Panc1 (cell line): ENCODE data around the gene CINP. TPM values are rescaled to one million over a fixed set of nuclear protein-coding genes. Genes with fewer than 3 reads are reported as not detected.

Source experiments
- ATAC-seq: fragments of 200-7000 bp; cut with Tn5 transposase; 2 replicates; pipeline ENCODE4 v1.9.1; 2020; ENCODE audit warnings: mild to moderate bottlenecking, moderate library complexity
- BruUV-seq: library from RNA; stranded (reverse); fragments of 400-500 nt; replicated peaks from 2 replicates; lab custom pipeline; 2021; lab: Mats Ljungman, UMichigan
- CTCF ChIA-PET: fragments of 300-600 bp; sonication (Branson Sonifier 250); formaldehyde crosslinking; loops from one replicate; lab custom pipeline; 2022; ENCODE audit warnings: antibody characterized with exemption; lab: Charles Lee
- POLR2A ChIA-PET: fragments of 300-600 bp; sonication (Branson Sonifier 250); formaldehyde crosslinking; loops from one replicate; lab custom pipeline; 2022; ENCODE audit warnings: antibody characterized with exemption; lab: Charles Lee
- DNase-seq: peaks from one replicate; pipeline ENCODE4 v3.0.0-alpha.2; 2010; ENCODE audit warnings: low read depth, low spot score
- H3K27ac ChIP-seq: 2 replicates; pipeline ENCODE4 v1.5.1; 2011; ENCODE audit warnings: mild to moderate bottlenecking, low read length, inconsistent platforms
- H3K27me3 ChIP-seq: fragments of 200-500 bp; sonication (Bioruptor generic); 2 replicates; pipeline ENCODE4 v1.6.0; 2014; ENCODE audit warnings: low read length, inconsistent platforms; ENCODE audit not compliant: control insufficient read depth, insufficient read depth
- H3K36me3 ChIP-seq: fragments of 200-500 bp; sonication (Bioruptor generic); 2 replicates; pipeline ENCODE4 v1.5.1; 2014; ENCODE audit warnings: inconsistent platforms, mild to moderate bottlenecking, low read length, moderate library complexity; ENCODE audit not compliant: control insufficient read depth, insufficient read depth
- H3K4me1 ChIP-seq: 2 replicates; pipeline ENCODE4 v1.5.1; 2011; ENCODE audit warnings: inconsistent platforms, mild to moderate bottlenecking, low read length, moderate library complexity; ENCODE audit not compliant: control insufficient read depth, insufficient read depth
- H3K4me3 ChIP-seq, 2 experiments: 2 replicates each; pipeline ENCODE4 v1.5.1; 2011 to 2012; ENCODE audit warnings: low read depth in 2 of 2, low read length in 2 of 2, mild to moderate bottlenecking in 2 of 2, inconsistent platforms in 1 of 2, moderate library complexity in 1 of 2
- H3K9me3 ChIP-seq: fragments of 200-500 bp; sonication (Bioruptor generic); 2 replicates; pipeline ENCODE4 v1.5.1; 2014; ENCODE audit warnings: low read depth, mild to moderate bottlenecking, inconsistent platforms, low read length, moderate library complexity; ENCODE audit not compliant: control insufficient read depth, insufficient read depth
- POLR2AphosphoS5 ChIP-seq: IDR thresholded peaks from 2 replicates; pipeline ENCODE4 v1.6.1; 2012; ENCODE audit warnings: mild to moderate bottlenecking, low read depth, low read length, moderate library complexity
- REST ChIP-seq, 2 experiments: IDR thresholded peaks; 2 replicates each; pipeline ENCODE4 v1.6.1; 2011 to 2012; ENCODE audit warnings: low read depth in 2 of 2, control low read depth in 1 of 2, low read length in 1 of 2, mild to moderate bottlenecking in 1 of 2, moderate library complexity in 1 of 2; ENCODE audit not compliant: insufficient read depth in 1 of 2
- SIN3A ChIP-seq: IDR thresholded peaks from 2 replicates; pipeline ENCODE4 v1.6.1; 2012; ENCODE audit warnings: low read depth, mild to moderate bottlenecking, low read length, moderate library complexity, borderline replicate concordance; ENCODE audit not compliant: insufficient read depth
- TCF7L2 ChIP-seq: IDR thresholded peaks from 2 replicates; pipeline ENCODE4 v1.6.1; 2011; ENCODE audit warnings: mild to moderate bottlenecking, low read depth, low read length, inconsistent platforms
- in situ Hi-C: cut with HindIII; loops from 2 replicates; pipeline ENCODE4 v1.10.0; 2016; ENCODE audit warnings: low sequenced_read_pairs, low pct_unique_long_range_greater_than_20kb
- intact Hi-C: fragments of 100-400 bp; cut with micrococcal nuclease; formaldehyde crosslinking; loops from one replicate; pipeline ENCODE4 v1.10.0; 2022; ENCODE audit not compliant: unreplicated experiment
- total RNA-seq: library from RNA; stranded (reverse); gene quantifications from one replicate; pipeline ENCODE4 v1.2.1, GENCODE V29; 2021; ENCODE audit not compliant: unreplicated experiment
- TF ChIP-seq, protein P1 (sequence below): fragments of 450-650 bp; IDR thresholded peaks from 2 replicates; pipeline ENCODE4 v1.5.1; 2017; ENCODE audit warnings: mild to moderate bottlenecking

Gene CINP
- total RNA-seq, 1 experiment from 2014 or later: 28.3 TPM

GRCh38 chr14:102346645-102347044 is 16.0 kb downstream of the CINP start:
- BruUV-seq: no TSS peak
- TF ChIP-seq REST (IDR thresholded peaks at IDR 0.05; ENCODE audit: insufficient read depth in 1 of 2, low read depth in 2 of 2, low read length in 1 of 2): no peak
- TF ChIP-seq, protein P1, sequence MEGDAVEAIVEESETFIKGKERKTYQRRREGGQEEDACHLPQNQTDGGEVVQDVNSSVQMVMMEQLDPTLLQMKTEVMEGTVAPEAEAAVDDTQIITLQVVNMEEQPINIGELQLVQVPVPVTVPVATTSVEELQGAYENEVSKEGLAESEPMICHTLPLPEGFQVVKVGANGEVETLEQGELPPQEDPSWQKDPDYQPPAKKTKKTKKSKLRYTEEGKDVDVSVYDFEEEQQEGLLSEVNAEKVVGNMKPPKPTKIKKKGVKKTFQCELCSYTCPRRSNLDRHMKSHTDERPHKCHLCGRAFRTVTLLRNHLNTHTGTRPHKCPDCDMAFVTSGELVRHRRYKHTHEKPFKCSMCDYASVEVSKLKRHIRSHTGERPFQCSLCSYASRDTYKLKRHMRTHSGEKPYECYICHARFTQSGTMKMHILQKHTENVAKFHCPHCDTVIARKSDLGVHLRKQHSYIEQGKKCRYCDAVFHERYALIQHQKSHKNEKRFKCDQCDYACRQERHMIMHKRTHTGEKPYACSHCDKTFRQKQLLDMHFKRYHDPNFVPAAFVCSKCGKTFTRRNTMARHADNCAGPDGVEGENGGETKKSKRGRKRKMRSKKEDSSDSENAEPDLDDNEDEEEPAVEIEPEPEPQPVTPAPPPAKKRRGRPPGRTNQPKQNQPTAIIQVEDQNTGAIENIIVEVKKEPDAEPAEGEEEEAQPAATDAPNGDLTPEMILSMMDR: no peak
- TF ChIP-seq POLR2AphosphoS5: no peak
- TF ChIP-seq SIN3A: no peak
- TF ChIP-seq TCF7L2: no peak
- in situ Hi-C loops (no loop called here), intact Hi-C loops (no loop called here)
- ATAC-seq (no peak), DNase-seq (no peak)
- no peak overlapping the region for H3K4me3 ChIP-seq
- H3K27ac ChIP-seq: no peak overlapping the region
- ChIA-PET POLR2A (no interaction called here), CTCF (no interaction called here)
- H3K27me3 ChIP-seq: no peaks in the 10 kb centered on the region
- no peaks in the 10 kb centered on the region for H3K4me1 ChIP-seq
- H3K36me3 ChIP-seq: no peaks in the 10 kb centered on the region; the same call in 1 of the 2 replicates
- no peaks in the 10 kb centered on the region for H3K9me3 ChIP-seq

GRCh38 chr14:102345232-102345631 is 17.5 kb downstream of the CINP start:
- intact Hi-C loops: no loop called here
- no peak overlapping the region for H3K27ac ChIP-seq
- ChIA-PET CTCF (no interaction called here), POLR2A (no interaction called here)
- TF ChIP-seq, protein P1: no peak
- TF ChIP-seq REST (IDR thresholded peaks at IDR 0.05; ENCODE audit: insufficient read depth in 1 of 2, low read depth in 2 of 2, low read length in 1 of 2): no peak
- no peak for TF ChIP-seq POLR2AphosphoS5
- TF ChIP-seq TCF7L2: no peak
- in situ Hi-C loops: no loop called here
- no TSS peak for BruUV-seq
- H3K4me3 ChIP-seq: no peak overlapping the region
- no peak for DNase-seq
- no peaks in the 10 kb centered on the region; the same call in 1 of the 2 replicates for H3K36me3 ChIP-seq
- H3K9me3 ChIP-seq: no peaks in the 10 kb centered on the region
- H3K27me3 ChIP-seq: no peaks in the 10 kb centered on the region
- ATAC-seq: no peak
- H3K4me1 ChIP-seq: no peaks in the 10 kb centered on the region
